Measurements from ENCODE around the gene TSC2. TPM values are rescaled to one million over a fixed set of nuclear protein-coding genes. Genes with fewer than 3 reads are reported as not detected.

TSC2 gene
- total and polyA plus RNA-seq, 9 of the 15 experiments (the other 6 are each of a cell fraction or from before 2014, with no cell fraction given), result 1.3 to 68.1 (median 16.6) TPM

- DNase-seq (ENCODE audit: extremely low read depth in 1 of 4, low spot score in 3 of 4), result no peak
- no TSS peak for BruUV-seq (replicated peaks)
- 87% methylated on average over 44 of the region's 44 CpGs for WGBS (ENCODE audit: insufficient coverage, low coverage, missing lambda C conversion rate)
- H3K79me2 ChIP-seq (ENCODE audit: control insufficient read depth, insufficient read depth, low read length), result no peaks in the 10 kb centered on the region
- ATAC-seq, result no peak
- CTCF ChIA-PET (ENCODE audit: low intra/inter-chr PET ratio), result no interaction called here
- H3K27me3 ChIP-seq (ENCODE audit: control insufficient read depth in 2 of 2, insufficient read depth in 2 of 2, low read length in 2 of 2), result no peaks in the 10 kb centered on the region
- FAIRE-seq, result no peak
- H3K27ac ChIP-seq (ENCODE audit: extremely low read depth, low read depth, low read length), result no peak overlapping the region
- POLR2A ChIA-PET, result no interaction called here
- no peaks in the 10 kb centered on the region for H4K20me1 ChIP-seq (replicated peaks; ENCODE audit: control insufficient read depth, insufficient read depth, low read length)
- H3K4me1 ChIP-seq (replicated peaks in 1 of 2; ENCODE audit: control insufficient read depth in 2 of 2, insufficient read depth in 2 of 2, low read length in 2 of 2), result peaks cover 0 to 50% of the 10 kb centered on the region in 2 experiments; a peak in 2 of 5 replicates
- intact Hi-C loops (cut with micrococcal nuclease), result no loop called here
- no peaks in the 10 kb centered on the region for H3K9me1 ChIP-seq (ENCODE audit: control insufficient read depth, insufficient read depth, low read length)
- in situ Hi-C loops (cut with MboI), result loop anchor here (10.0 kb wide), 1 partner anchor 61 kb away; the partner anchor contains the start of gene RAB26
- H3K4me3 ChIP-seq, result no peak overlapping the region
- H3K9me3 ChIP-seq (replicated peaks; ENCODE audit: control insufficient read depth, insufficient read depth, low read depth, low read length), result no peaks in the 10 kb centered on the region
- peak overlapping the region in 1 of 2 experiments; percentile 64; a peak in 1 of 4 replicates for H3K9ac ChIP-seq (ENCODE audit: insufficient read depth in 1 of 2, low read depth in 2 of 2, low read length in 2 of 2)
- H3K4me2 ChIP-seq (ENCODE audit: insufficient read depth, low read length), result no peak overlapping the region
- TF ChIP-seq POLR2G (IDR thresholded peaks at IDR 0.05; ENCODE audit: low read depth, low read length) (peak; percentile 45; the same call in 1 of the 2 replicates), MXD1 (CRISPR knock-in tag; IDR thresholded peaks at IDR 0.05; ENCODE audit: borderline replicate concordance, poor library complexity, severe bottlenecking) (no peak)
- peaks cover 67% of the 10 kb centered on the region; the same call in 2 of the 3 replicates for H3K36me3 ChIP-seq (ENCODE audit: control insufficient read depth, insufficient read depth, low read length)
- no peak overlapping the region for H2AFZ ChIP-seq (ENCODE audit: low read depth, low read length)
Measured at GRCh38 chr16:2083876-2084780, 36.3 kb downstream of the TSC2 start.

Measured in K562 (cell line).